GM12878 (cell line): ENCODE results near the gene SLAIN2.

Experiments
- CREB1 ChIP-seq: IDR thresholded peaks from 2 replicates; pipeline ENCODE4 v1.6.1; 2012; ENCODE audit warnings: low read depth, mild to moderate bottlenecking, inconsistent platforms
- TF ChIP-seq, protein P1 (sequence below), 3 experiments: IDR thresholded peaks in 2 of 3; conservative IDR thresholded peaks in 1 of 3; 2 replicates each; pipeline ENCODE4 v1.5.1; 2011; ENCODE audit warnings: low read depth in 3 of 3, low read length in 3 of 3, mild to moderate bottlenecking in 3 of 3, control low read depth in 2 of 3, moderate library complexity in 2 of 3, inconsistent platforms in 1 of 3, mixed read lengths in 1 of 3; ENCODE audit not compliant: control insufficient read depth in 2 of 3, insufficient read depth in 1 of 3; ENCODE audit errors: extremely low read depth in 1 of 3

- TF ChIP-seq, protein P1, sequence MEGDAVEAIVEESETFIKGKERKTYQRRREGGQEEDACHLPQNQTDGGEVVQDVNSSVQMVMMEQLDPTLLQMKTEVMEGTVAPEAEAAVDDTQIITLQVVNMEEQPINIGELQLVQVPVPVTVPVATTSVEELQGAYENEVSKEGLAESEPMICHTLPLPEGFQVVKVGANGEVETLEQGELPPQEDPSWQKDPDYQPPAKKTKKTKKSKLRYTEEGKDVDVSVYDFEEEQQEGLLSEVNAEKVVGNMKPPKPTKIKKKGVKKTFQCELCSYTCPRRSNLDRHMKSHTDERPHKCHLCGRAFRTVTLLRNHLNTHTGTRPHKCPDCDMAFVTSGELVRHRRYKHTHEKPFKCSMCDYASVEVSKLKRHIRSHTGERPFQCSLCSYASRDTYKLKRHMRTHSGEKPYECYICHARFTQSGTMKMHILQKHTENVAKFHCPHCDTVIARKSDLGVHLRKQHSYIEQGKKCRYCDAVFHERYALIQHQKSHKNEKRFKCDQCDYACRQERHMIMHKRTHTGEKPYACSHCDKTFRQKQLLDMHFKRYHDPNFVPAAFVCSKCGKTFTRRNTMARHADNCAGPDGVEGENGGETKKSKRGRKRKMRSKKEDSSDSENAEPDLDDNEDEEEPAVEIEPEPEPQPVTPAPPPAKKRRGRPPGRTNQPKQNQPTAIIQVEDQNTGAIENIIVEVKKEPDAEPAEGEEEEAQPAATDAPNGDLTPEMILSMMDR (IDR thresholded peaks at IDR 0.05 in 2 of 3, conservative IDR thresholded peaks at IDR 0.05 in 1 of 3; ENCODE audit: control insufficient read depth in 2 of 3, extremely low read depth in 1 of 3, insufficient read depth in 1 of 3, low read depth in 3 of 3, low read length in 3 of 3) = no peak
- TF ChIP-seq CREB1 = no peak
Measured at GRCh38 chr4:48396043-48396442, 54.7 kb downstream of the SLAIN2 start.
